IMR-90 (cell line): Measurements from ENCODE around the gene OTUD5. TPM values are rescaled to one million over a fixed set of nuclear protein-coding genes. Genes with fewer than 3 reads are reported as not detected.

Source experiments
- ATAC-seq: fragments of 200-7000 bp; cut with Tn5 transposase; 2 replicates; pipeline ENCODE4 v1.9.1; 2020; ENCODE audit warnings: low read depth, mild to moderate bottlenecking, moderate library complexity
- BruUV-seq: library from RNA; stranded (reverse); fragments of 400-500 nt; replicated peaks from 2 replicates; lab custom pipeline; 2021; lab: Mats Ljungman, UMichigan
- CTCF ChIA-PET: fragments of 300-600 bp; formaldehyde crosslinking; extraction: SDS; loops from one replicate; lab custom pipeline; 2021; ENCODE audit warnings: antibody characterized with exemption; lab: Yijun Ruan, JAX
- POLR2A ChIA-PET: fragments of 300-600 bp; sonication (Branson Sonifier 250); formaldehyde crosslinking; loops from one replicate; lab custom pipeline; 2022; ENCODE audit warnings: antibody characterized with exemption; ENCODE audit not compliant: unreplicated experiment; lab: Charles Lee
- DNase-seq: peaks from one replicate; pipeline ENCODE4 v3.0.0; 2013
- H2AFZ ChIP-seq: replicated peaks from 2 replicates; pipeline ENCODE3; 2013; ENCODE audit warnings: low read length, mild to moderate bottlenecking; ENCODE audit not compliant: poor library complexity
- H2AK5ac ChIP-seq: 2 replicates; pipeline ENCODE4 v1.6.1; 2013; ENCODE audit warnings: low read depth, low read length, inconsistent platforms
- H2AK9ac ChIP-seq: replicated peaks from 2 replicates; pipeline ENCODE3; 2013; ENCODE audit warnings: mild to moderate bottlenecking, low read depth, low read length, moderate library complexity; ENCODE audit not compliant: poor library complexity
- H2BK120ac ChIP-seq: 2 replicates; pipeline ENCODE4 v1.6.1; 2013; ENCODE audit warnings: low read depth, low read length, inconsistent platforms
- H2BK15ac ChIP-seq: 3 replicates; pipeline ENCODE4 v1.6.1; 2013; ENCODE audit warnings: low read depth, low read length, inconsistent platforms
- H2BK20ac ChIP-seq: 2 replicates; pipeline ENCODE4 v1.6.1; 2013; ENCODE audit warnings: low read depth, mild to moderate bottlenecking, inconsistent platforms, low read length, moderate library complexity
- H2BK5ac ChIP-seq: 2 replicates; pipeline ENCODE4 v1.6.1; 2013; ENCODE audit warnings: mild to moderate bottlenecking, low read depth, low read length, inconsistent platforms; ENCODE audit not compliant: poor library complexity, severe bottlenecking
- H3K14ac ChIP-seq: replicated peaks from 2 replicates; pipeline ENCODE4 v1.6.1; 2013; ENCODE audit warnings: low read depth, low read length, inconsistent platforms
- H3K18ac ChIP-seq: 2 replicates; pipeline ENCODE4 v1.6.1; 2013; ENCODE audit warnings: low read depth, low read length, control low read depth
- H3K23ac ChIP-seq: 2 replicates; pipeline ENCODE4 v1.6.1; 2013; ENCODE audit warnings: low read depth, low read length, inconsistent platforms
- H3K27ac ChIP-seq: 2 replicates; pipeline ENCODE4 v1.5.1; 2013; ENCODE audit warnings: mild to moderate bottlenecking, control low read depth, low read length; ENCODE audit not compliant: insufficient read depth
- H3K27me3 ChIP-seq: 2 replicates; pipeline ENCODE4 v1.6.1; 2013; ENCODE audit warnings: low read length; ENCODE audit not compliant: control insufficient read depth, insufficient read depth
- H3K36me3 ChIP-seq: 2 replicates; pipeline ENCODE4 v1.6.1; 2013; ENCODE audit warnings: low read length, mixed read lengths; ENCODE audit not compliant: control insufficient read depth, insufficient read depth
- H3K4ac ChIP-seq: 2 replicates; pipeline ENCODE4 v1.6.1; 2013; ENCODE audit warnings: low read depth, low read length, inconsistent platforms
- H3K4me1 ChIP-seq: 2 replicates; pipeline ENCODE4 v1.6.1; 2013; ENCODE audit warnings: low read length, mixed read lengths; ENCODE audit not compliant: control insufficient read depth, insufficient read depth
- H3K4me2 ChIP-seq: 2 replicates; pipeline ENCODE4 v1.6.1; 2013; ENCODE audit warnings: low read depth, mild to moderate bottlenecking, control low read depth, low read length, moderate library complexity
- H3K4me3 ChIP-seq: 2 replicates; pipeline ENCODE4 v1.5.1; 2013; ENCODE audit warnings: low read depth, mild to moderate bottlenecking, control low read depth, low read length, moderate library complexity; ENCODE audit not compliant: insufficient read depth
- H3K56ac ChIP-seq: 2 replicates; pipeline ENCODE4 v1.6.1; 2013; ENCODE audit warnings: low read length, inconsistent platforms; ENCODE audit not compliant: insufficient read depth; ENCODE audit errors: extremely low read depth
- H3K79me1 ChIP-seq, 2 experiments: 2 replicates each; pipeline ENCODE4 v1.6.1; 2013; ENCODE audit warnings: low read length in 2 of 2, inconsistent platforms in 1 of 2, low read depth in 1 of 2
- H3K9ac ChIP-seq: 2 replicates; pipeline ENCODE4 v1.6.1; 2013; ENCODE audit warnings: low read depth, low read length, control low read depth
- H3K9me1 ChIP-seq: 2 replicates; pipeline ENCODE4 v1.6.1; 2013; ENCODE audit warnings: low read length, inconsistent platforms; ENCODE audit not compliant: insufficient read depth
- H3K9me3 ChIP-seq: 2 replicates; pipeline ENCODE4 v1.6.1; 2013; ENCODE audit warnings: low read length; ENCODE audit not compliant: control insufficient read depth, insufficient read depth
- H4K20me1 ChIP-seq: 2 replicates; pipeline ENCODE4 v1.6.1; 2013; ENCODE audit warnings: low read length, inconsistent platforms; ENCODE audit not compliant: insufficient read depth
- H4K5ac ChIP-seq: 2 replicates; pipeline ENCODE4 v1.6.1; 2013; ENCODE audit warnings: mild to moderate bottlenecking, low read depth, low read length, control low read depth
- H4K8ac ChIP-seq, 2 experiments: 2 replicates each; pipeline ENCODE4 v1.6.1; 2013; ENCODE audit warnings: low read depth in 2 of 2, low read length in 2 of 2, control low read depth in 1 of 2, inconsistent platforms in 1 of 2
- H4K91ac ChIP-seq: 2 replicates; pipeline ENCODE4 v1.6.1; 2013; ENCODE audit warnings: low read depth, low read length, inconsistent platforms; ENCODE audit not compliant: insufficient read depth
- BHLHE40 ChIP-seq: fragments of 150-350 bp; IDR thresholded peaks from 2 replicates; pipeline ENCODE4 v1.6.1; 2016; ENCODE audit warnings: mild to moderate bottlenecking, low read depth, low read length
- CHD1 ChIP-seq: IDR thresholded peaks from 2 replicates; pipeline ENCODE4 v1.6.1; 2012; ENCODE audit warnings: low read depth, low read length, improper control_type of control experiment
- MAZ ChIP-seq: IDR thresholded peaks from 2 replicates; pipeline ENCODE4 v1.6.1; 2012; ENCODE audit warnings: low read depth, mild to moderate bottlenecking, low read length, improper control_type of control experiment, moderate library complexity, borderline replicate concordance
- RAD21 ChIP-seq: IDR thresholded peaks from 2 replicates; pipeline ENCODE4 v1.6.1; 2012; ENCODE audit warnings: low read length, improper control_type of control experiment
- RFX5 ChIP-seq: IDR thresholded peaks from 2 replicates; pipeline ENCODE4 v1.8.0; 2012; ENCODE audit warnings: low read depth, mild to moderate bottlenecking, low read length, moderate library complexity
- SMC3 ChIP-seq: fragments of 150-350 bp; IDR thresholded peaks from 2 replicates; pipeline ENCODE4 v1.6.1; 2016; ENCODE audit warnings: low read depth, mild to moderate bottlenecking, antibody characterized with exemption, low read length, moderate library complexity
- WGBS, 2 experiments: methylation state at CpG; one replicate each; pipeline versions ENCODE4 v1.1.5 to v1.1.7; 2013; ENCODE audit warnings: missing lambda C conversion rate in 2 of 2; ENCODE audit not compliant: insufficient read length in 1 of 2; ENCODE audit errors: extremely low coverage in 2 of 2; 5-methylcytosine and 5-hydroxymethylcytosine counted together
- dilution Hi-C: fragments of 300-500 bp; cut with HindIII; formaldehyde crosslinking; loops from one replicate; pipeline ENCODE4 v1.14.3; 2018; ENCODE audit warnings: low sequenced_read_pairs; ENCODE audit not compliant: unreplicated experiment
- in situ Hi-C: fragments of 300-500 bp; cut with MboI; formaldehyde crosslinking; loops from 3 replicates; pipeline ENCODE4 v1.14.3; 2019; ENCODE audit warnings: low sequenced_read_pairs, inconsistent platforms, mixed read lengths
- intact Hi-C: fragments of 100-400 bp; cut with micrococcal nuclease; formaldehyde crosslinking; loops from 2 replicates; pipeline ENCODE4 v1.10.0; 2022
- polyA plus RNA-seq, 3 experiments: library from polyadenylated mRNA; depleted of rRNA; stranded (reverse); fragments of >200 nt; gene quantifications; 2 replicates each; pipeline ENCODE4 v1.2.3, GENCODE V29; 2012; ENCODE audit warnings: low replicate concordance in 1 of 3
- total RNA-seq: library from RNA; depleted of rRNA; stranded (reverse); fragments of >200 nt; gene quantifications from 2 replicates; pipeline ENCODE4 v1.2.3, GENCODE V29; 2012

Gene OTUD5
- total and polyA plus RNA-seq, 2 of the 4 experiments (the other 2 are of a cell fraction), result 30.6 to 50.4 TPM

DNA sequence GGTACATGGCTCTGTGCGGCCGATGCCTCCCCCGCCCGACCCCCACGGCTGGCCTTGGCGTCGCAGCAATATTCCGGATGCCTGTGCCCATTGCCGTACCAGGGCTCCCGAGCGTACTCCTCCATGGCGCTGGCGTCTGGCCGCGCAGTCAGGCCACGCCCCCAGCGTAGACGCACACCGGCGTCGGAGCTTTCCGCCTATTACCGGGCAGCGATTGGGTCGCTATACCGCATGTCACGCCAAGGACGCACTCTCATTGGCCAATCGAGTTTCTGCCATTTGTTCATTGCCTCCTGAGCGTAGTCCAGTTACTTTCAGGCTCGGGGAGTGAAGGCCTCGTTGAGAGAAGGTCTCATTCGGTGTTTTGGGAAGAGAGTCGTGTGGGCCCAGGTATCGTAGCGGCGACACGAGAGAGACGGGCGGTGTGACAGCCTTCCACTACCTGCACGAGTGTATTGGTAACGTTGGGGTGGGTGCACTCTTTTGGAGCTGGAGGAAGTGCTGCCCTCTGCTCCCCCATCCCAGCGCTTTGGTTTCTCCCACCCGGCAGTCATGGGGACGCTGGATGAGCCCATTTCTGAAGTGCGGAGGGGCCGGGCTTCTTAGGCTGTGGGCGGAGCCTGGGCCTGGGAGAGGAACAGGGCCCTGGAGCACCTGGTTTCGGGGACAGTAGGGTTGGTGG lies 59.6 kb downstream of the OTUD5 start, which contains the start of the genes PQBP1 and TIMM17B (continued):
- TF ChIP-seq SMC3 (no peak), RAD21 (no peak)

DNA sequence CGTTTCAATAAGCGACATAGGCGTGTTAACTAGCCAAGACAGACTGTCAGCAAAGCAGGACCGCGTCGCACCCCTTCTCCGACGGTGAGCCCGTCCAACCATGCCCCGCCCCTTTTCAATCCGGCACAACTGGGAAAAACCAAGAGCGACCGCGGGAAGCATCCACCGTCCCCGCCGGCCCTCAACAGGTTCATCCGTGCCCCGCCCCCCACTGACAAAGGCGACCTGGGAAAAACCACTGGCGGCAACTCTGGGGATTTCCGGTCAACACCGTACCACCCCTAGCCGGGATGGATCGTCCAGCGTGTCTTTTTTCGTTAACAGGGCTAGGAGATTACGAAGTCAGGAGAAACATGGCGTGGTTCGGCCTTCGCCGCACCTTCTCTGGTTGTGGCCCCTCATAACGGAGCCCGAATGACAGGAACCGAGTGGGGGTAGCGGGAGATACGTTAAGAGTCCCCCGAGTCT lies 60.2 kb downstream of the OTUD5 start:
- ATAC-seq (peak; percentile 56), DNase-seq (peak; percentile 66)
- WGBS, 2 experiments, result 38% methylated on average over 21 of the region's 38 CpGs; no CpG with 5 or more reads in 1 of the 2 experiments
- Histone ChIP-seq H2AK5ac (peak overlapping the region; percentile 37), H3K18ac (peak overlapping the region; percentile 32), H3K4ac (peak overlapping the region; percentile 60), H4K5ac (peak overlapping the region; percentile 53), H3K27me3 (no peaks in the 10 kb centered on the region), H3K27ac (peak overlapping the region; percentile 81), H3K23ac (peak overlapping the region; percentile 89; the same call in 1 of the 2 replicates), H3K79me1 (peaks cover 6 to 27% of the 10 kb centered on the region in 2 experiments), H3K9me3 (no peaks in the 10 kb centered on the region), H2BK5ac (peak overlapping the region; percentile 66), H2AFZ (peak overlapping the region; percentile 98), H2BK15ac (no peak overlapping the region), H4K8ac (peak overlapping the region; percentile 47 to 71; a peak in 3 of 4 replicates), H3K4me3 (peak overlapping the region; percentile 78), H2AK9ac (peak overlapping the region; percentile 96), H3K36me3 (peaks cover 4% of the 10 kb centered on the region), H3K9me1 (0 out of 2 replicates have a peak, but pooled peaks cover 4% of the 10 kb centered on the region), H2BK20ac (no peak overlapping the region), H3K4me1 (0 out of 2 replicates have a peak, but pooled peaks cover 2% of the 10 kb centered on the region), H3K4me2 (peak overlapping the region; percentile 93), H3K56ac (peak overlapping the region; percentile 54), H4K20me1 (peaks cover 6% of the 10 kb centered on the region; the same call in 1 of the 2 replicates), H3K14ac (peak overlapping the region; percentile 46), H4K91ac (peak overlapping the region; percentile 46), H2BK120ac (no peak overlapping the region), H3K9ac (peak overlapping the region; percentile 80)
- BruUV-seq, result no TSS peak
- dilution Hi-C loops, result no loop called here
- ChIA-PET CTCF (no interaction called here), POLR2A (interaction anchor here (1.0 kb wide), 1 partner anchor 14 kb away, joined by 3 read pairs; the partner anchor contains the start of gene SLC35A2)
- intact Hi-C loops, result no loop called here
- in situ Hi-C loops, result no loop called here
- no peak for TF ChIP-seq SMC3
- 0 out of 2 replicates have a peak, but pooled peaks have one; percentile 51 for TF ChIP-seq CHD1
- TF ChIP-seq RFX5, result no peak
- TF ChIP-seq MAZ, result no peak
- peak; percentile 68 for TF ChIP-seq BHLHE40
